ENCODE measurements around the gene PSMB7.

DNA sequence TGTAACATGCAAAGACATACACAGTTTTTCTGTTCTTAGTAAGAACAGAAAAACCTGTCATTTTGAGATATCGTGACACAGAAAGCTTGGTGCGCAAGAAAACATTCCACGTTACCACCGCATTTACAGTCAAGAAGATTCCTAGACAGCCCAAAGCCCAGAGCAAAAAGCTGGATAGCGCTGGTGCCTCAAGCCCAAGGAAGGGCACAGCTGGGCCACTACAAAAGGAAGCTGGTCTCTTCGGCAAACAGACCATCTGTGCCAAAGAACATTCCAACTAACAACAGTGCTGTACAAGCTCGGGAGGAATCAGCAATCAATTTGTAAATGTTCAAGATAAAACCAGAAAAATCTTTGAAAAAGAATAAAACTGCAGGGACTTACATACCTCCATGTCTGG is 31.0 kb downstream of the PSMB7 start:
- TF ChIP-seq, protein P1, sequence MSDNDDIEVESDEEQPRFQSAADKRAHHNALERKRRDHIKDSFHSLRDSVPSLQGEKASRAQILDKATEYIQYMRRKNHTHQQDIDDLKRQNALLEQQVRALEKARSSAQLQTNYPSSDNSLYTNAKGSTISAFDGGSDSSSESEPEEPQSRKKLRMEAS (IDR thresholded peaks at IDR 0.05), result no peak
- TF ChIP-seq EP300 (IDR thresholded peaks at IDR 0.05; ENCODE audit: borderline replicate concordance) (no peak), CEBPB (IDR thresholded peaks at IDR 0.05) (no peak), TAF1 (IDR thresholded peaks at IDR 0.05; ENCODE audit: low read depth) (no peak), YY1 (IDR thresholded peaks at IDR 0.05; ENCODE audit: low read depth) (no peak), RAD21 (IDR thresholded peaks at IDR 0.05; ENCODE audit: low read depth) (no peak), CREB1 (IDR thresholded peaks at IDR 0.05; ENCODE audit: low read depth) (no peak), ZBTB7A (IDR thresholded peaks at IDR 0.05; ENCODE audit: low read depth) (no peak), EGR1 (IDR thresholded peaks at IDR 0.05) (no peak), TEAD4 (IDR thresholded peaks at IDR 0.05) (no peak), FOXM1 (IDR thresholded peaks at IDR 0.05; ENCODE audit: borderline replicate concordance, low read depth) (no peak), TCF12 (IDR thresholded peaks at IDR 0.05; ENCODE audit: low read depth) (no peak)
- TF ChIP-seq, protein P2, sequence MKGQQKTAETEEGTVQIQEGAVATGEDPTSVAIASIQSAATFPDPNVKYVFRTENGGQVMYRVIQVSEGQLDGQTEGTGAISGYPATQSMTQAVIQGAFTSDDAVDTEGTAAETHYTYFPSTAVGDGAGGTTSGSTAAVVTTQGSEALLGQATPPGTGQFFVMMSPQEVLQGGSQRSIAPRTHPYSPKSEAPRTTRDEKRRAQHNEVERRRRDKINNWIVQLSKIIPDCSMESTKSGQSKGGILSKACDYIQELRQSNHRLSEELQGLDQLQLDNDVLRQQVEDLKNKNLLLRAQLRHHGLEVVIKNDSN (IDR thresholded peaks at IDR 0.05), result no peak
- TF ChIP-seq, protein P3, sequence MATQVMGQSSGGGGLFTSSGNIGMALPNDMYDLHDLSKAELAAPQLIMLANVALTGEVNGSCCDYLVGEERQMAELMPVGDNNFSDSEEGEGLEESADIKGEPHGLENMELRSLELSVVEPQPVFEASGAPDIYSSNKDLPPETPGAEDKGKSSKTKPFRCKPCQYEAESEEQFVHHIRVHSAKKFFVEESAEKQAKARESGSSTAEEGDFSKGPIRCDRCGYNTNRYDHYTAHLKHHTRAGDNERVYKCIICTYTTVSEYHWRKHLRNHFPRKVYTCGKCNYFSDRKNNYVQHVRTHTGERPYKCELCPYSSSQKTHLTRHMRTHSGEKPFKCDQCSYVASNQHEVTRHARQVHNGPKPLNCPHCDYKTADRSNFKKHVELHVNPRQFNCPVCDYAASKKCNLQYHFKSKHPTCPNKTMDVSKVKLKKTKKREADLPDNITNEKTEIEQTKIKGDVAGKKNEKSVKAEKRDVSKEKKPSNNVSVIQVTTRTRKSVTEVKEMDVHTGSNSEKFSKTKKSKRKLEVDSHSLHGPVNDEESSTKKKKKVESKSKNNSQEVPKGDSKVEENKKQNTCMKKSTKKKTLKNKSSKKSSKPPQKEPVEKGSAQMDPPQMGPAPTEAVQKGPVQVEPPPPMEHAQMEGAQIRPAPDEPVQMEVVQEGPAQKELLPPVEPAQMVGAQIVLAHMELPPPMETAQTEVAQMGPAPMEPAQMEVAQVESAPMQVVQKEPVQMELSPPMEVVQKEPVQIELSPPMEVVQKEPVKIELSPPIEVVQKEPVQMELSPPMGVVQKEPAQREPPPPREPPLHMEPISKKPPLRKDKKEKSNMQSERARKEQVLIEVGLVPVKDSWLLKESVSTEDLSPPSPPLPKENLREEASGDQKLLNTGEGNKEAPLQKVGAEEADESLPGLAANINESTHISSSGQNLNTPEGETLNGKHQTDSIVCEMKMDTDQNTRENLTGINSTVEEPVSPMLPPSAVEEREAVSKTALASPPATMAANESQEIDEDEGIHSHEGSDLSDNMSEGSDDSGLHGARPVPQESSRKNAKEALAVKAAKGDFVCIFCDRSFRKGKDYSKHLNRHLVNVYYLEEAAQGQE (IDR thresholded peaks at IDR 0.05; ENCODE audit: low read depth), result no peak
